Adrenal gland (tissue), 5 donors: ENCODE measurements around the gene PRSS1.

Source experiments
- POLR2A ChIP-seq, 2 donors: fragments of 450-650 bp; IDR thresholded peaks; one replicate each; pipeline ENCODE4 v1.6.1; 2017; ENCODE audit warnings: antibody characterized with exemption in 2 of 2, mild to moderate bottlenecking in 2 of 2, moderate library complexity in 1 of 2
- TF ChIP-seq, protein P1 (sequence below), 6 experiments: fragments of 450-650 bp in 4 of 6; fragments of 200-600 bp in 2 of 6; sonication (generic) in 1 of 6; IDR thresholded peaks; 1 replicate in 5 of 6; 2 replicates in 1 of 6; pipeline versions ENCODE4 v1.5.1 to v1.8.0; 2016 to 2021; ENCODE audit warnings: antibody characterized with exemption in 6 of 6, mild to moderate bottlenecking in 2 of 6, moderate library complexity in 1 of 6
- donor health status: DM: no; HTN: no; CAD: no.

DNA sequence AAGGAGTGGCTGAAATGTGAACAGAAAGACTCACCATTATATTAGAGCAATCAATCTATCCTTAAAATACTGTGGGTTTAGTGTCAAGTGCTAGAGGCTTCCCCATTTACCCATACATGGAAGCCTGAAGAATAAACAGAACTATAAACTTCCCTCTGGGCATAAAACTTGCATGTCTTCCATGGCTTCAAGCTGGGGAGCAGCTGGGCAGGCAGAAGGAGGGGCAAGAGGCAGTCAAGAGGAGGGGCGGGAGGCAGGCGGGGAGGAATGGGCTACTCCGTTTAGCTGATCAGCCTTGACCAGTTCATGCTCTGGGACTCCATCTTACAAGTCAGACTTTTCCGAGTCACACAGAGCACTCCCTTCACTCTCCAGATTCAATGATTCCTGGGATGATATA lies 3.5 kb upstream of the PRSS1 start:
- TF ChIP-seq, protein P1, sequence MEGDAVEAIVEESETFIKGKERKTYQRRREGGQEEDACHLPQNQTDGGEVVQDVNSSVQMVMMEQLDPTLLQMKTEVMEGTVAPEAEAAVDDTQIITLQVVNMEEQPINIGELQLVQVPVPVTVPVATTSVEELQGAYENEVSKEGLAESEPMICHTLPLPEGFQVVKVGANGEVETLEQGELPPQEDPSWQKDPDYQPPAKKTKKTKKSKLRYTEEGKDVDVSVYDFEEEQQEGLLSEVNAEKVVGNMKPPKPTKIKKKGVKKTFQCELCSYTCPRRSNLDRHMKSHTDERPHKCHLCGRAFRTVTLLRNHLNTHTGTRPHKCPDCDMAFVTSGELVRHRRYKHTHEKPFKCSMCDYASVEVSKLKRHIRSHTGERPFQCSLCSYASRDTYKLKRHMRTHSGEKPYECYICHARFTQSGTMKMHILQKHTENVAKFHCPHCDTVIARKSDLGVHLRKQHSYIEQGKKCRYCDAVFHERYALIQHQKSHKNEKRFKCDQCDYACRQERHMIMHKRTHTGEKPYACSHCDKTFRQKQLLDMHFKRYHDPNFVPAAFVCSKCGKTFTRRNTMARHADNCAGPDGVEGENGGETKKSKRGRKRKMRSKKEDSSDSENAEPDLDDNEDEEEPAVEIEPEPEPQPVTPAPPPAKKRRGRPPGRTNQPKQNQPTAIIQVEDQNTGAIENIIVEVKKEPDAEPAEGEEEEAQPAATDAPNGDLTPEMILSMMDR (IDR thresholded peaks at IDR 0.05) = no peak
- no peak for TF ChIP-seq POLR2A (IDR thresholded peaks at IDR 0.05)
